ENCODE data around the gene IGFBP5. TPM values are rescaled to one million over a fixed set of nuclear protein-coding genes. Genes with fewer than 3 reads are reported as not detected.

IGFBP5 gene, protein sequence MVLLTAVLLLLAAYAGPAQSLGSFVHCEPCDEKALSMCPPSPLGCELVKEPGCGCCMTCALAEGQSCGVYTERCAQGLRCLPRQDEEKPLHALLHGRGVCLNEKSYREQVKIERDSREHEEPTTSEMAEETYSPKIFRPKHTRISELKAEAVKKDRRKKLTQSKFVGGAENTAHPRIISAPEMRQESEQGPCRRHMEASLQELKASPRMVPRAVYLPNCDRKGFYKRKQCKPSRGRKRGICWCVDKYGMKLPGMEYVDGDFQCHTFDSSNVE
- polyA plus RNA-seq (ENCODE audit: low read depth in 6 of 6), result not detected

DNA sequence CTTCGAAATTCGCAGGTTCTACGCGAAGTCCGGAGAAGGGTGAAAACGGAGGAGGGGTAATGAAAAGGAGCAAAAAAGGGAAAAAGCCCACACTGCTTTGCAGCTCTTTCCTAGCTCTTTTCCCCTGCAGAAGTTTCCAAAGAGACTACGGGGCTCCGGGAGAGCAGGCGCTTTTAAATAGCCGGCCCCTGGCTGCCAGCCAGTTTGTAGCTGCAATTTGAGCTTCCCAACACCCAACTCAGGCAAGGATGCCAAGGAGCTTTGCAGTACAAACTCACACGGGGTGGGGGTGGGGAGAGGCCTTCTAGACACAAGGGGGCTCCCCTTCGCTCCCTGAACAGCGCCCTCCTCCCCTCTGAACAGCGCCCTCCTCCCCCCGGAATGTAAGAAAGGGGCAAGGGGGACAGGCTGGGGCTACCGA lies at the start of gene IGFBP5:
Gene IGFBP5 (minus strand): TSS at position 149 of the 421 bp plus-strand sequence. CDS start 774 bp downstream, outside the sequence.
- no peak for DNase-seq
- H3K27me3 Mint-ChIP-seq, result peaks cover 47 to 72% (median 70%) of the 10 kb centered on the region in 3 donors
- no peak for ATAC-seq (ENCODE audit: low read depth in 2 of 2)
- peaks cover 20 to 30% (median 29%) of the 10 kb centered on the region in 3 donors for H3K4me1 Mint-ChIP-seq
- H3K36me3 Mint-ChIP-seq, result peaks cover 0 to 8% of the 10 kb centered on the region in 2 donors
- H3K4me3 Mint-ChIP-seq, result peak within 1 kb of the TSS in 5 of 8 donors; percentile 1 to 70 (median 60)
- no peak within 1 kb of the TSS for H3K27ac Mint-ChIP-seq
- H3K9me3 Mint-ChIP-seq, result peaks cover 0 to 1% (median 0%) of the 10 kb centered on the region in 7 donors

DNA sequence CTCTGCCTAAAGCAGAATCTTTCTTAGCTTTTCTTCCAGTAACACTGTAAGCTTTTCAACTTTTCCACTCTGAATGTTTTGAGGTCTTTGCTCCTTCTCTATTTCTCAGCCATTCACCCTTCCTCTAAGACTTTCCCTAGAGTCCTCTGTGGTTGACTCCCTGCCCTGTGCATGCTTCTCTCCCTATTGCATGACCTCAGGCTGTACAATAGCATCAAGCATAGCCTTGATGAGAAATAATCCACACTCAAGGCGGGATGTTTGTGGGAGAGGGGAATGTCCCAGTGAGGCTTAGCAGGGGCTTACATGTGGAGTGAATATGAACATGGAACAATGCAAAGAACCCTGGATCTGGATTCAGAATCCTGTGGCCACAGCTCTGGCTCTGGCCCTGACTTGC lies 48.4 kb upstream of the IGFBP5 start:
- Mint-ChIP-seq H3K9me3 (peaks cover 0 to 6% (median 4%) of the 10 kb centered on the region in 7 donors), H3K36me3 (no peaks in the 10 kb centered on the region), H3K27me3 (peaks cover 12 to 54% (median 51%) of the 10 kb centered on the region in 3 donors), H3K4me1 (no peaks in the 10 kb centered on the region), H3K27ac (no peak overlapping the region), H3K4me3 (no peak overlapping the region)
- DNase-seq, result no peak
- no peak for ATAC-seq (ENCODE audit: low read depth in 2 of 2)

GRCh38 chr2:216742411-216742810 lies 47.1 kb upstream of the IGFBP5 start:
- Mint-ChIP-seq H3K27ac (no peak overlapping the region), H3K4me3 (no peak overlapping the region), H3K27me3 (peaks cover 15 to 51% (median 48%) of the 10 kb centered on the region in 3 donors), H3K4me1 (no peaks in the 10 kb centered on the region), H3K9me3 (peaks cover 0 to 5% (median 2%) of the 10 kb centered on the region in 7 donors), H3K36me3 (no peaks in the 10 kb centered on the region)
- no peak for ATAC-seq (ENCODE audit: low read depth in 2 of 2)
- DNase-seq, result no peak

GRCh38 chr2:216741223-216741593 lies 45.9 kb upstream of the IGFBP5 start:
- ATAC-seq (ENCODE audit: low read depth in 2 of 2), result no peak
- no peak overlapping the region for H3K4me3 Mint-ChIP-seq
- H3K9me3 Mint-ChIP-seq, result peaks cover 0 to 5% (median 0%) of the 10 kb centered on the region in 7 donors
- no peak for DNase-seq
- no peaks in the 10 kb centered on the region for H3K36me3 Mint-ChIP-seq
- H3K27ac Mint-ChIP-seq, result no peak overlapping the region
- H3K27me3 Mint-ChIP-seq, result peaks cover 15 to 52% (median 40%) of the 10 kb centered on the region in 3 donors
- H3K4me1 Mint-ChIP-seq, result no peaks in the 10 kb centered on the region

DNA sequence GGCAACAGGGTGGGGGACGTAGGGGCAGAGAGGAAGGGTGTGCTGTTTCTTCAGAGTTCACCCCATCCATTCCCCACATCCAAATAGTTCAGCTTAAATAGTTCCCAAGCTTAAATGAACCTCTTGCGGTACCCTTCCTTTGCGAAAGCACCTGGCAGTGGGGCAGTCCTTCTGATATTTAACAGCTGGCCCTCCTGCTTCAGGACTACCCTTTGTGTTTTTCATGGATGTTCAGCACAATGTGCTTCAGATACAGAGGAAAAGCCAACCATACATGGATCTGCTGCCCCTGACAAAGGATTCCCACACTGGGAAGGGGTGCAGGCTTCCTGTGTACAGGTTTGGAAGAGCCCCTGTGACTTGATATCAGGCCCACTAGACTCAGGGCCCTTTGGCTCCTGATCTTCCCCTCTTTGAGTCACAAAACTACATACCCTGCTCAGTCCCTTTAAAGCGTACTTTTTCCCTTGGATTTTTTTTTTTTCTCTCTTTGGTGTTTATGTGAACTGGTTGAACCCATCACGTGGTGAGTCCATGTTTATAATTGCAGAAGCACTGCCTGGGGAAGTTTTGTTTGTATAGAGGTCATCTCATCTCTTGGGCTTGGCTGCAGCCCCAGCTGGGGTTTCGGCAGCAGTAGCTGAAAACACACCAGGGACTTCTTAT lies 45.3 kb upstream of the IGFBP5 start:
- ATAC-seq (ENCODE audit: low read depth in 2 of 2) (no peak), DNase-seq (no peak)
- no peaks in the 10 kb centered on the region for H3K4me1 Mint-ChIP-seq
- H3K9me3 Mint-ChIP-seq, result peaks cover 0 to 5% (median 0%) of the 10 kb centered on the region in 7 donors
- H3K4me3 Mint-ChIP-seq, result no peak overlapping the region
- H3K27me3 Mint-ChIP-seq, result peaks cover 18 to 51% (median 39%) of the 10 kb centered on the region in 3 donors
- H3K27ac Mint-ChIP-seq, result no peak overlapping the region
- H3K36me3 Mint-ChIP-seq, result no peaks in the 10 kb centered on the region

- peaks cover 0 to 5% (median 0%) of the 10 kb centered on the region in 7 donors for H3K9me3 Mint-ChIP-seq
- DNase-seq (no peak), ATAC-seq (ENCODE audit: low read depth in 2 of 2) (no peak)
- H3K4me1 Mint-ChIP-seq, result no peaks in the 10 kb centered on the region
- H3K27me3 Mint-ChIP-seq, result peaks cover 19 to 40% (median 33%) of the 10 kb centered on the region in 3 donors
- no peak overlapping the region for H3K27ac Mint-ChIP-seq
- no peak overlapping the region for H3K4me3 Mint-ChIP-seq
- no peaks in the 10 kb centered on the region for H3K36me3 Mint-ChIP-seq
These were observed 43.7 kb upstream of the IGFBP5 start for GRCh38 chr2:216739035-216739434.

- H3K4me1 Mint-ChIP-seq, result no peaks in the 10 kb centered on the region
- DNase-seq (no peak), ATAC-seq (ENCODE audit: low read depth in 2 of 2) (no peak)
- H3K27ac Mint-ChIP-seq, result no peak overlapping the region
- peaks cover 0 to 5% (median 0%) of the 10 kb centered on the region in 7 donors for H3K9me3 Mint-ChIP-seq
- peaks cover 23 to 37% (median 34%) of the 10 kb centered on the region in 3 donors for H3K27me3 Mint-ChIP-seq
- H3K4me3 Mint-ChIP-seq, result no peak overlapping the region
- no peaks in the 10 kb centered on the region for H3K36me3 Mint-ChIP-seq
These were observed 42.3 kb upstream of the IGFBP5 start for GRCh38 chr2:216737676-216738075.

DNA sequence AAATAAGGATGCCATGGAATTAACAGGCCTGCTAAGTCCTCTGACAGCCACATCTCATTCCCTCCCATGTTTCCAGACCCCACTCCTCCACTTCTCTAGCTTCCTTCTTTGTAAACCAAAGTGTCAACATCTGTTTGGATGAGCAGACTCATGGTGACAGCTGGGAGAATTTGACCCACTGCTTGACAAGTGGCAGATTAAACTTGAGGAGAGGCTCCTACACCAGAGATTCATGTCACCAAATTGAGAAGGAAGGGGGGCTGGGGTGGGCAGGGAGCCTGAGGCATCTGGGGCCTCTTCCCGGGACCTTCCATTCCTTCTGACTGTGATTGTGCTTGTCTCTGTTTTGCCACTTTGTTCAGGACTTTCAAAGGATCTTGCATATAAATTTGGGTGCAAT lies 41.0 kb upstream of the IGFBP5 start:
- Mint-ChIP-seq H3K4me3 (no peak overlapping the region), H3K4me1 (no peaks in the 10 kb centered on the region), H3K9me3 (no peaks in the 10 kb centered on the region), H3K36me3 (no peaks in the 10 kb centered on the region), H3K27me3 (peaks cover 24 to 32% (median 28%) of the 10 kb centered on the region in 3 donors), H3K27ac (no peak overlapping the region)
- no peak for DNase-seq
- ATAC-seq (ENCODE audit: low read depth in 2 of 2), result no peak

DNA sequence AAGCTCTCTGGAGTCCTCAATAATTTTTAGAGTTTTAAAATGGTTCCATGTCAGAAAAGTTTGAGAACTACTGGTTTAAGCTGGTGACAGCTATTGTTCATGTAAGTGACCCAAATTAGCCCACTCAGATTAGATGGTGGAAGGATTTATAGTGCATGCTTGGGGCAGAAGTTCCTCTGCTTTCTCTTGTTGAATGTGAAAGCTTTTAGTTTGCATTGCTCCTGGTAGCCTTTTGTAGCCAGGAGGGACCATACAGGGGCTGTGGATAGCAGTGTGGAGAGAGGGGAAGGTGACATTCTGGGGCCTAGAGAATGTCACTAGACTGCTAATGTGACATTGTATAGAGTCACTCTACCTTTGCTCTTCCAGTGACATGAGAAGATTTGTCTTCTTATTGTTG lies 40.3 kb upstream of the IGFBP5 start:
- Mint-ChIP-seq H3K4me1 (no peaks in the 10 kb centered on the region), H3K4me3 (no peak overlapping the region), H3K27me3 (peaks cover 17 to 31% (median 28%) of the 10 kb centered on the region in 3 donors), H3K9me3 (no peaks in the 10 kb centered on the region), H3K27ac (no peak overlapping the region), H3K36me3 (no peaks in the 10 kb centered on the region)
- DNase-seq (no peak), ATAC-seq (ENCODE audit: low read depth in 2 of 2) (no peak)

DNA sequence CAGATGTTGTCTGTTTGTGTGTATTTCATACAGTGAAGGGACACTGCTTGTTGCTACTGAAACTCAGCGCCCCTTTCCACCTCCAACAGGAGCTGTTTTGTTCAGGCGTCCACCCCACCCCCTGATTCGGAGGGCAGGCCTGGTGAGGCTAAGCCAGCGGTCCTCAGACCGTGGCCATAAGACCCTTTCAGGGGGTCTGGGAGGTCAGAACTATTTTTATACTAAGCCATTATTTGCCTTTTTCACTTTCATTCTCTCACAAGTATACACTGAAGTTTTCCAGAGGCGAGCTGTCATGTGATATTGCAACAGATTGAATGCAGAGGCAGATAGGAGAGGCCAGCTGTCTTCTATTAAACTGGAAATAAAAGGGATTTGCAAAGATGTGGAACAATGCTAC lies 39.7 kb upstream of the IGFBP5 start:
- H3K27me3 Mint-ChIP-seq, result peaks cover 13 to 28% (median 27%) of the 10 kb centered on the region in 3 donors
- ATAC-seq (ENCODE audit: low read depth in 2 of 2), result no peak
- H3K4me3 Mint-ChIP-seq, result no peak overlapping the region
- H3K27ac Mint-ChIP-seq, result no peak overlapping the region
- DNase-seq, result no peak
- no peaks in the 10 kb centered on the region for H3K36me3 Mint-ChIP-seq
- H3K4me1 Mint-ChIP-seq, result no peaks in the 10 kb centered on the region
- H3K9me3 Mint-ChIP-seq, result no peaks in the 10 kb centered on the region

DNA sequence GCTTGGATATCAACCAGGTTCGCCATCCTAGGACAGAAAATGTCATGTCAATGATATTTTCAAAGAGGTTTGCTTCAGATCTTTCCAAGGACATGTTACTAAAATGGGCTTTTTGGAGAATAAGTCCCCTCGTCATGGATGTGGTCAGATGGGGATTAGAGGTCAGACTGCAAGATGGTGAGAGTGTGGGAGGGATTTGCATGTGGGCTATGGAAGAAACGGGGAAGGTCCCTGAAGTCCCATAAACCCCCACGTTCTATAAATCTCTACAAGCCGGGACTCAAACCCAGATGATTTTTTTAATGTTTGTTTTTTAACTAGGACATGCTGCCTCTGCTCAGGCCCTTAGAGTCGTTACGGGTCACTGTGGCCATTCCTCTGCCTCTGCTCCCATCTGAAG lies 37.7 kb upstream of the IGFBP5 start:
- Mint-ChIP-seq H3K27me3 (peaks cover 11 to 19% (median 16%) of the 10 kb centered on the region in 3 donors), H3K27ac (no peak overlapping the region), H3K4me1 (no peaks in the 10 kb centered on the region)

DNA sequence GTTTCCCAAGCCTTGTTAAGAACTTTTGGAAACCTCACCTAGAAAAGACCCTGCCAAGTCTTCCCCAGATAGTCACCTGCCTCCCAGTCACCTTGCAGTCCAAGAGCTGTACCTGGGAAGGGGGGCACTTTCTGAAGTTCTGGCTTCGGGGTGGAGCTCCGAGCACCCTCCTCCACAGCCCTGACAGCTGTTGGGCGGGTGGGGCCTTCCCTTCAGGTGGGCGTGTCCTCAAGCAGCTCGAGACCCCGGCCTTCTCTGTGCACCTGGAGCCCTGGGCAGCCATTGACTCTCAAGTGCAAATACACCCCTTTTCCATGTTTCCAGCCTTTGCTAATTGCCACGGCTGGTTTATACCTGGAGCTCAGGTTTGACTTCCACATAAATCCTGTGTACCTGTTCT lies 37.0 kb upstream of the IGFBP5 start:
- no peak for ATAC-seq (ENCODE audit: low read depth in 2 of 2)
- Mint-ChIP-seq H3K4me3 (no peak overlapping the region), H3K9me3 (no peaks in the 10 kb centered on the region), H3K36me3 (no peaks in the 10 kb centered on the region), H3K27me3 (peaks cover 9 to 19% (median 14%) of the 10 kb centered on the region in 3 donors), H3K4me1 (no peaks in the 10 kb centered on the region), H3K27ac (no peak overlapping the region)
- DNase-seq, result no peak

More for the DNA sequence above, 37.7 kb upstream of the IGFBP5 start:
- DNase-seq (no peak), ATAC-seq (ENCODE audit: low read depth in 2 of 2) (no peak)
- Mint-ChIP-seq H3K9me3 (no peaks in the 10 kb centered on the region), H3K4me3 (no peak overlapping the region), H3K36me3 (no peaks in the 10 kb centered on the region)

DNA sequence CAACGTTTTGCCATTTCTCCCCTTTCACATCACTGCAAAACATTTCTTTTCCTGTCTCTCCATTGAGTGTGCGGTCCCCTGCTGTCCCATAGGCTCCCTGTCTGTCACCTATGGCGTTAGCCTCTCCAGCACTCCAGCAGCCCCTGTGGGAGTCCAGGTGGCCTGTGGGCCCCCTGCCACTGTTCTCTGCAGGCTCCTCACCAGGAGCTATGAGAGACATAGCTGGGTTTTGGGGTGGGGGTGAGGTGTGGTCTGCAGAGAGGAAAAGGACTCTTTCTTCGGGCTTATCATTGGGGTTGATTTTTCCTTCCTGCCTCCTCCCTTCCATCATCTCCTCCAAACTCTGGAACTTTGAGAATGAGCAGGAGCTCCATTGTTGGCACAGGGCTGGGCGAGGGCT lies 36.1 kb upstream of the IGFBP5 start:
- H3K4me3 Mint-ChIP-seq, result no peak overlapping the region
- DNase-seq (no peak), ATAC-seq (ENCODE audit: low read depth in 2 of 2) (no peak)
- no peak overlapping the region for H3K27ac Mint-ChIP-seq
- no peaks in the 10 kb centered on the region for H3K36me3 Mint-ChIP-seq
- H3K4me1 Mint-ChIP-seq, result no peaks in the 10 kb centered on the region
- peaks cover 9 to 14% (median 13%) of the 10 kb centered on the region in 3 donors for H3K27me3 Mint-ChIP-seq
- H3K9me3 Mint-ChIP-seq, result peaks cover 0 to 3% (median 0%) of the 10 kb centered on the region in 7 donors

GRCh38 chr2:216730871-216731270 lies 35.5 kb upstream of the IGFBP5 start:
- Mint-ChIP-seq H3K9me3 (peaks cover 0 to 3% (median 0%) of the 10 kb centered on the region in 7 donors), H3K27ac (peak overlapping the region in 1 of 6 donors; percentile 71), H3K27me3 (peaks cover 9 to 17% (median 11%) of the 10 kb centered on the region in 3 donors), H3K4me3 (no peak overlapping the region), H3K4me1 (no peaks in the 10 kb centered on the region), H3K36me3 (no peaks in the 10 kb centered on the region)
- no peak for DNase-seq
- ATAC-seq (ENCODE audit: low read depth in 2 of 2), result no peak
